Tibial nerve (tissue), 4 donors: ENCODE results near the gene FSD1. TPM values are rescaled to one million over a fixed set of nuclear protein-coding genes. Genes with fewer than 3 reads are reported as not detected.

Experiments used
- DNase-seq, 2 donors: peaks; one replicate each; pipeline ENCODE4 v3.0.0-alpha.2; 2019; ENCODE audit warnings: low spot score in 2 of 2
- H3K27ac ChIP-seq, 4 donors: fragments of 200-600 bp; sonication (generic) in 3 of 4; one replicate each; pipeline ENCODE4 v1.5.1; 2017 to 2019; ENCODE audit warnings: mild to moderate bottlenecking in 1 of 4
- H3K27me3 ChIP-seq, 2 donors: fragments of 200-600 bp; sonication (generic) in 1 of 2; one replicate each; pipeline versions ENCODE4 v1.5.1 to v1.6.0; 2017 to 2019
- H3K36me3 ChIP-seq, 3 donors: fragments of 200-600 bp; sonication (generic); one replicate each; pipeline ENCODE4 v1.5.1; 2018 to 2019
- H3K4me1 ChIP-seq, 4 donors: fragments of 200-600 bp; sonication (generic) in 3 of 4; one replicate each; pipeline ENCODE4 v1.5.1; 2017 to 2019
- H3K4me3 ChIP-seq, 4 donors: fragments of 200-600 bp; sonication (generic) in 3 of 4; one replicate each; pipeline ENCODE4 v1.5.1; 2017 to 2019; ENCODE audit warnings: mild to moderate bottlenecking in 1 of 4, moderate library complexity in 1 of 4
- H3K9me3 ChIP-seq, 4 donors: fragments of 200-600 bp; sonication (generic) in 3 of 4; one replicate each; pipeline ENCODE4 v1.5.1; 2017 to 2019
- EP300 ChIP-seq, 2 donors: sonication (generic); formaldehyde crosslinking; IDR thresholded peaks; one replicate each; pipeline ENCODE4 v1.6.1; 2017; ENCODE audit warnings: antibody characterized with exemption in 2 of 2, mild to moderate bottlenecking in 1 of 2
- POLR2A ChIP-seq, 2 donors: fragments of 450-650 bp; IDR thresholded peaks; one replicate each; pipeline ENCODE4 v1.6.1; 2017; ENCODE audit warnings: antibody characterized with exemption in 2 of 2, mild to moderate bottlenecking in 2 of 2, moderate library complexity in 2 of 2
- WGBS, 2 donors: methylation state at CpG; one replicate each; pipeline ENCODE4 v1.1.5; 2018; 5-methylcytosine and 5-hydroxymethylcytosine counted together
- total RNA-seq, 4 donors: library from RNA; depleted of rRNA; stranded (reverse); fragments of >200 nt; gene quantifications; one replicate each; pipeline ENCODE4 v1.1.0, GENCODE V29; 2016
- TF ChIP-seq, protein P1 (sequence below), 5 experiments: fragments of 200-600 bp in 3 of 5; fragments of 450-650 bp in 2 of 5; sonication (generic) in 3 of 5; IDR thresholded peaks; one replicate each; pipeline ENCODE4 v1.5.1; 2016 to 2019; ENCODE audit warnings: antibody characterized with exemption in 5 of 5, mild to moderate bottlenecking in 3 of 5, moderate library complexity in 2 of 5

FSD1 gene
- total RNA-seq, 4 donors from 2014 or later: 0.87 TPM; not detected in 3

DNA sequence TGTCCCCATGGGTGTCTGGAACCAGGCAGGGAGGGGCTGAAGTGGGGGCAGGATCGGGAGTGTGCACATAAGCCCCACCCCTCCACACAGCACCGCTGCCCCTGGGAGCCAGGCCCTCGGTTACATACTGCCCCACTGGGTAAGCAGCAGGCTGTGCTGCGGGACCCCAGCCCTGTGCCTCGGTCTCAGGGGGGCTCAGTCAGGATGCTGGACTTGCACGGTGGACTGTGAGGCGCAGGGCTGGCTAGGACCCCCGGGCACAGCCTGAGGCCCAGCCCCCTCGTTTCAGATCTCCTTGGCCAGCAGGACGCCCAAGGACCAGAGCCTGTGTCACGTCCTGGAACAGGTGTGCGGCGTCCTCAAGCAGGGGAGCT, 55.2 kb downstream of the FSD1 start:
- H3K9me3 ChIP-seq: no peaks in the 10 kb centered on the region
- 60 to 72% methylated on average over 7 of the region's 13 CpGs for WGBS, 2 donors
- H3K27me3 ChIP-seq: no peaks in the 10 kb centered on the region
- peaks cover 0 to 18% (median 0%) of the 10 kb centered on the region in 4 donors for H3K4me1 ChIP-seq
- DNase-seq: no peak
- H3K27ac ChIP-seq: peak overlapping the region in 1 of 4 donors; percentile 44
- H3K36me3 ChIP-seq: peaks cover 5 to 99% (median 7%) of the 10 kb centered on the region in 3 donors
- no peak for TF ChIP-seq POLR2A (IDR thresholded peaks at IDR 0.05)
- TF ChIP-seq, protein P1, sequence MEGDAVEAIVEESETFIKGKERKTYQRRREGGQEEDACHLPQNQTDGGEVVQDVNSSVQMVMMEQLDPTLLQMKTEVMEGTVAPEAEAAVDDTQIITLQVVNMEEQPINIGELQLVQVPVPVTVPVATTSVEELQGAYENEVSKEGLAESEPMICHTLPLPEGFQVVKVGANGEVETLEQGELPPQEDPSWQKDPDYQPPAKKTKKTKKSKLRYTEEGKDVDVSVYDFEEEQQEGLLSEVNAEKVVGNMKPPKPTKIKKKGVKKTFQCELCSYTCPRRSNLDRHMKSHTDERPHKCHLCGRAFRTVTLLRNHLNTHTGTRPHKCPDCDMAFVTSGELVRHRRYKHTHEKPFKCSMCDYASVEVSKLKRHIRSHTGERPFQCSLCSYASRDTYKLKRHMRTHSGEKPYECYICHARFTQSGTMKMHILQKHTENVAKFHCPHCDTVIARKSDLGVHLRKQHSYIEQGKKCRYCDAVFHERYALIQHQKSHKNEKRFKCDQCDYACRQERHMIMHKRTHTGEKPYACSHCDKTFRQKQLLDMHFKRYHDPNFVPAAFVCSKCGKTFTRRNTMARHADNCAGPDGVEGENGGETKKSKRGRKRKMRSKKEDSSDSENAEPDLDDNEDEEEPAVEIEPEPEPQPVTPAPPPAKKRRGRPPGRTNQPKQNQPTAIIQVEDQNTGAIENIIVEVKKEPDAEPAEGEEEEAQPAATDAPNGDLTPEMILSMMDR (IDR thresholded peaks at IDR 0.05): no peak
- no peak for TF ChIP-seq EP300 (IDR thresholded peaks at IDR 0.05)
- no peak overlapping the region for H3K4me3 ChIP-seq

DNA sequence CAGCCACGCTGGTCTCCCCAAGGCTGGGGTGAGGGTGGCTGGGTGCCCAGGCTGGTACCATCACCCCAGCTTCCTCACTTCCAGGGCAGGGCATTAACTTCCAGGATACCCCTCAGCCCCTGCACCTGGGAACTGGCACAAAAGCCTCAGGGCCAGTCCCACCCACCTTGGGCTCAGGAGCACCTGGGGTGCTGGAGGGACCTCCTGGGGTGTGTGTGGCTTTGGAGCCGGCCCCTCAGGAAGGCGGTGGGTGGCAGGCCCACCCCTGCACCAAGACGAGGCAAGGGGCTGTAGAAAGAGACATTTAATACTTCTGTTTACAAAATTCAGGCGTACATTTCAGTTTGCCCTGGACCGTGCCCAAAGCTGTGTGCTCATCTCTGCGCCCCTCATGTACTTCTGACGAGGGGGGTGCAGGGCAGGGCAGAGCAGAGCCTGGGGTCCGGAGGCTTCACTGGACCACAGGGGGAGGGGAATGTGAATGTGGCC, 55.7 kb downstream of the FSD1 start:
- Histone ChIP-seq H3K27ac (peak overlapping the region in 1 of 4 donors; percentile 44), H3K9me3 (no peaks in the 10 kb centered on the region), H3K4me3 (no peak overlapping the region), H3K36me3 (peaks cover 5 to 99% (median 10%) of the 10 kb centered on the region in 3 donors), H3K4me1 (peaks cover 0 to 20% (median 0%) of the 10 kb centered on the region in 4 donors), H3K27me3 (no peaks in the 10 kb centered on the region)
- no peak for DNase-seq
- no peak for TF ChIP-seq EP300 (IDR thresholded peaks at IDR 0.05)
- TF ChIP-seq POLR2A (IDR thresholded peaks at IDR 0.05): no peak
- TF ChIP-seq, protein P1 (IDR thresholded peaks at IDR 0.05): no peak
- 69 to 79% methylated on average over 8 to 9 of the region's 9 CpGs for WGBS, 2 donors

DNA sequence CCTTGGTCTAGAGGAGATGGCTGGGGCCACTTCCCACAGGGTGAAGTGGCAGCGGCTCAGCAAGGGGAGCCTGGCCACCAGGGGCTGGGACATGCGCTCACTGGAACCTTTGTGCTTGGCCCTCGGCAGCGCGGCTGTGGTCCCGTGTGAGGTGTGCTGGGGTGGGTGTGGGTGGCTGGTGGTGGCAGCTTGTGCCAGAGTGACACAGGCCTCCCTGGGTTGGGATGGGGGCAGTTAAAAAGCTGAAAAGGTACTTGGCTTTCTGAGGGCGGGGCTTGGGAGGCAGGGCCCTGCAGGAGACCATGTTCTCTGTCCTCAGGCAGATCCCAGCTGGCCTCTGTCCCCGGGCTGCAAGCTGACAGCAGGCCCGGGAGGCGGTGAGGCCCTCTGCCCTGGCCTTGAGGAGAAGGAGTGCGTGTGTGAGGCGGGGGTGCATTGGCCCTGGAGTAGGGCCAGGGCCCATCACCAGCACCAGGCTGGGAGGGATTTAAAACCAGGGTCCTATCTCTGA, 56.3 kb downstream of the FSD1 start:
- Histone ChIP-seq H3K9me3 (no peaks in the 10 kb centered on the region), H3K4me1 (peaks cover 0 to 24% (median 0%) of the 10 kb centered on the region in 4 donors), H3K27ac (peak overlapping the region in 1 of 4 donors; percentile 48), H3K27me3 (no peaks in the 10 kb centered on the region), H3K36me3 (peaks cover 5 to 99% (median 15%) of the 10 kb centered on the region in 3 donors), H3K4me3 (no peak overlapping the region)
- 72% methylated on average over 9 to 12 of the region's 12 CpGs for WGBS, 2 donors
- TF ChIP-seq, protein P1 (IDR thresholded peaks at IDR 0.05): no peak
- no peak for TF ChIP-seq POLR2A (IDR thresholded peaks at IDR 0.05)
- no peak for TF ChIP-seq EP300 (IDR thresholded peaks at IDR 0.05)
- no peak for DNase-seq

DNA sequence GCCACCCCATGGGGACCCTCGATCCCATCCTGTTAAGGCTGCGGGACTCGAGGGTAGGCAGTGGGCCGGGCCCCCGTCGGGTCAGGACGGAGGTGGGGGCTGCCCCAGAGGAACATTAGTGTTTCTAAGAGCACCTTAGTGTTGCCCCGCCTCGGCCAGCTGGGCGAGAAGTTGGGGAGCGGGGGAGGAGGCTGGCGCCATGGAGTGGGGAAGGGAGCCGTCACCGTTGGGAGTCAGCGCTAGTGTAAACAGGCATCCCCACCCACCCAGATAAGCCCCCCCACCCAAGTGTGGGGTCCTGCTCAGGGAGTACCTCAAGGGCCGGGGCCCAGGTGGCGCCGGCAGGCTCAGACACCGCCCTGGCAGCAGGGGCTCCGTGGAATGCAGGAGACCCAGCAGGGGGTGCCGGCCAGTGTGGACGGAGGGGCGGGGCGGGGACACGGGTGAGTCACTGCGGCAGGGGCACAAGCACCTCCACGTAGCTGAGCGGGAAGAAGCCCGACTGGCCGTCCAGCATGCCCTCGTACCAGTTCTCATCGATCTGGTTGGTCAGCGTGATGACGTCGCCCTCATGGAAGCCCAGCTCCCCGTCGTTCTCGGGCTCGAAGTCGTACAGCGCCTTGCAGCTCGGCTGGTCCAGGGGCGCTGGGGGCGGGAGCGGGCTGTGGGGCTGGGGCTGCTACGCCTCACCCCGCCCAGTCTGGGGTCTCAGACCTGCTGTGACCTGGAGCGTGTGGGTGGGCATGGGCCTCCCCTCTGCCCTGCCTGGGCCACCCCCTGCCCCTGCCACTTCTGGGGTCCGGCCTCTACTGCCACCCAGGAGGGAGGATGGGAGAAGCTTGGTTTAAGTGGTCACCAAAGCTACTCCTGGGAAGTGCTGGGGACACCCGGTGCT, 57.0 kb downstream of the FSD1 start:
- H3K4me1 ChIP-seq: peaks cover 0 to 24% (median 0%) of the 10 kb centered on the region in 4 donors
- H3K27ac ChIP-seq: peak overlapping the region in 1 of 4 donors; percentile 48
- H3K27me3 ChIP-seq: no peaks in the 10 kb centered on the region
- 84% methylated on average over 32 to 41 of the region's 50 CpGs for WGBS, 2 donors
- DNase-seq: no peak
- TF ChIP-seq, protein P1 (IDR thresholded peaks at IDR 0.05): no peak
- TF ChIP-seq POLR2A (IDR thresholded peaks at IDR 0.05): no peak
- TF ChIP-seq EP300 (IDR thresholded peaks at IDR 0.05): no peak
- no peaks in the 10 kb centered on the region for H3K9me3 ChIP-seq
- no peak overlapping the region for H3K4me3 ChIP-seq
- H3K36me3 ChIP-seq: peaks cover 5 to 100% (median 22%) of the 10 kb centered on the region in 3 donors
